HG03175 (cell line): Measurements from ENCODE around the gene TNRC6C.
"Not testable (repeated sequence)": the region's sequence is repeated elsewhere in the genome, so short reads cannot be mapped to it uniquely, and the experiment has no call there.

ENCODE experiments used
- ATAC-seq: cut with Tn5 transposase; IDR thresholded peaks from one replicate; pipeline ENCODE4 v1.9.1; 2021; ENCODE audit warnings: mild to moderate bottlenecking, moderate library complexity; ENCODE audit not compliant: unreplicated experiment

TNRC6C gene

DNA sequence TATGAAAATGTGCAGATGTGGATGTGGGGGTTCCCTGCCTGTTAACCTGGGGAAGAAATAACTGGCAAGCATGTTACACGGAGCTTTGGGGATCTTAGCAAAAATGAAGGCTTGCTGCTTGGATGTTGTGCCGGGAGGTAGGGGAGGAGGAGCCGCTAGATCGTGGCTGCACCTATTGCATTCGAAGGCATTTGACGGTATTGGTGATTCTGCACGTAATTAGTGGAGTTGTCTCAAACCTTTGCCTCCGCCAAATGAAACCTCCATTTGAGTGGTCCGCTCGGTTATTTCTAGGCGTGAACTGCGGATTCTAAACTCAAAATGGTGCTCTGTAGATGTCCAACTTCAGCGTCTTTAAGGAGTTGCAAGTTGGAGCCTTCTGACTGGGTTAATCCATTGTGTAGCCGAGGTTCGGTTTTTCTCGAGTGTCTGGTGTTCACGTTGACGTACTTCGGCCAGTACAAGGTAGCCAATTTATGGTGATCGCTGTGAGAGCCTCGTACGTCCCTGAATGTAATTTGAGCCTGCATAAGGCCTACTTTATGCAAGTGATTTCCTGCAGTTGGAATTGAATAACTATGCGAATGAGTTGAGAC lies 1.5 kb downstream of the TNRC6C start:
- no peak for ATAC-seq

- no peak for ATAC-seq
These were observed 3.2 kb downstream of the TNRC6C start for GRCh38 chr17:77961741-77962140.

DNA sequence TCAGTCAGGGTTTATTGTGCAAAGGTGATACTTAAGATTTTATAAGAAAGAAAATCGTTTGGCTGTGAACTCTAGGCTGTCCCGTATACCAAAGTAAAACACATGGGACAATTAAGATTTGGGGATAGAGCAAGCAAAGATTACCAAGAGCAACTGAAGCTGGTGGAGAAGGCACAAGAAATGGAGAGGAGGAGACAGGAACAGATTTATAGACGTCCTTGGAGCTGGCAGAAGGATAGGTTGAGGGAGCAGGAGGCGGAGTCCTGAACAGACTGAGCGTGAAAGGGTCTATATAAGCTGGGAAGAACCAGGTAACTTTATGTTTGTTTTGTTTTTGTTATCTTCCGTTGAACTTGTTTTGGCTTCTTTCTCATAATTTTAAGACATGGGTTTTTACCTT lies 3.8 kb downstream of the TNRC6C start:
- no peak for ATAC-seq

DNA sequence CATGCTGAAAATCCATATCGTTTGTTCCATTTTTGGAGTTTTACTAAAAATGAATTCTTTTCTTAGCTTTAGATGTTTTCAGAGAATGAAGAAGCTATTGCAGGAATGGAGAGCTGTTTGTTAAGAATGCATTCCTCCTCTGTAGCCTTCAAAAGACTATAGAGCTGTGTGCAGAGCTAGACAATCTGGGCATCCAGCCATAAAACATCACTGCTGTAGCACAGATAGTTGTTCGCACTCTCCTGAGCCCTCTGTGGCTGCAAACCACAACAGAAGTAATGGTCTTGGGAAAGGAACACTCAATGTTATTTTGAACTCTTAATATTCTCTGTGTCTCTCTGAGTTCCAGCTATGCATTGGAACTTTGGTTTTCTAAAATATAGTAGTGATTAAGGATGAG lies 4.9 kb downstream of the TNRC6C start:
- ATAC-seq, result no peak

- no peak for ATAC-seq
These were observed 6.8 kb downstream of the TNRC6C start for GRCh38 chr17:77965352-77965751.

GRCh38 chr17:77966476-77966875 lies 8.0 kb downstream of the TNRC6C start:
- ATAC-seq, result no peak

DNA sequence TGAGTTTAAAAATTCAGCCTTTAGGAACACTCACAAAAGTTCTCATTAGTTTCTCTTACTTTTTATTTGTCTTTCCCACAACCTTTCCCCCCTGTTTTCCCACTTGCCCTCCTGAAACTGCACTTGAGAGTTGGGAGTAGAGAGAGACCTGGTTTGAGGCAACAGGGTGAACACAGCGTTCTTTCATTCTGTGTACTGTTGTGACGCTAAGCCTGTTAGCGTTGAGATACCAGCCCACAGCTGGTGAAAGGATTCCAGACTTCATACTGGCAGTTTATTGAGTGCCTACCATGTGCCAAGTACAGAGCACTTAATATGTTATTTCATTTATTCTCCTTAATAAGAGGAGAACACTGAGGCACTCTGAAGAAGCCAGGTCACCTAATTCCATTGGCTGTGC lies 10.3 kb downstream of the TNRC6C start:
- no peak for ATAC-seq

- ATAC-seq, result not testable (repeated sequence)
These were observed 13.8 kb downstream of the TNRC6C start for GRCh38 chr17:77972271-77972670.

- ATAC-seq, result no peak
These were observed 15.4 kb downstream of the TNRC6C start for GRCh38 chr17:77973953-77974352.

DNA sequence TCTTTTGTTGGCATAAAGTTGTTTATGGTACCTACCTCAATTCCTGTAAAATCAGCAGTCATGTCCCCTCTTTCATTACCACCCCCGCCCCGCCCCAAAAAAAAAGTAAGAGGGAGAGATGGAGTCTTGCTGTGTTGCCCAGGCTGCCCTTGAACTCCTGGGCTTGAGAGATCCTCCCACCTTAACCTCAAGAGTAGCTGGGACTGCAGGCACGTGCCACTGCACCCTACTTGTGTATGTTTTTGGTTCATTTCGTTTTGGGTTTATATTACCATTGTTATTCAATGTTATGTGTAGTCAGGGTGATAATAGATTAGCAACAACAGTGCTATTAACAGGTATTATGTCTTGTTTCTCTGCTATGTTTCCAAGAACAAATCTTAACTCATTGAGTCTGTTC lies 15.9 kb downstream of the TNRC6C start:
- no peak for ATAC-seq

DNA sequence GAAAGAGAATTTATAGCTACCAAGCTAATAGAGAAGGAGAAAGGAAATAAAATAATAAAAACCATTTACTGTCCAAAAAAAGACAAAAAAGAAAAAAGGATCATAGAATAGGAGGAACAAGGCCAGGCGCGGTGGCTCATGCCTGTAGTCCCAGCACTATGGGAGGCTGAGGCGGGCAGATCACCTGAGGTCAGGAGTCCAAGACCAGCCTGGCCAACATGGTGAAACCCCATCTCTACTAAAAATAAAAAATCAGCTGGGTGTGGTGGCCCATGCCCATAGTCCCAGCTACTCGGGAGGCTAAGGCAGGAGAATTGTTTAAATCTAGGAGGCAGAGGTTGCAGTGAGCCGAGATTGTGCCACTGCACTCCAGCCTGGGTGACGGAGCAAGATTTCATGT lies 23.9 kb downstream of the TNRC6C start:
- not testable (repeated sequence) for ATAC-seq

DNA sequence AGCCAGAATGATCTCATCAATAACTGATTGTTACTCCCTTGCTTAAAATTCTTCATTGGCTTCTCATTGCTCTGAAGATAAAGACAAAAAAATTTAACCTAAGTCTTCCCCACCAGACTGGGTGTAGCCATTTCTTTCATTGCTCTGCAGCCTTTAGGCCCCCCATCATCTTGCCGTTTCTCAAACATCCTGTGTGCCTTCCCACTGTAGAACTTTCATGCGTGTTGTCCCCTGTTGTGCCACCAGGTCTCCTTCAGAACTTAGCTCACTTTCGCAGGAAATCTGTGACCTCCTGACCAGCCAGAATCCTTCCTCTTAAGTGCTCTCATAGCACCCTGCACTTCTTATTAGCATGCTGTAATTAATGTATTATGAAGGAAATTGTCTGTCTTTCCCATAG lies 31.8 kb downstream of the TNRC6C start:
- no peak for ATAC-seq

GRCh38 chr17:77993735-77994134 lies 35.2 kb downstream of the TNRC6C start:
- not testable (repeated sequence) for ATAC-seq

DNA sequence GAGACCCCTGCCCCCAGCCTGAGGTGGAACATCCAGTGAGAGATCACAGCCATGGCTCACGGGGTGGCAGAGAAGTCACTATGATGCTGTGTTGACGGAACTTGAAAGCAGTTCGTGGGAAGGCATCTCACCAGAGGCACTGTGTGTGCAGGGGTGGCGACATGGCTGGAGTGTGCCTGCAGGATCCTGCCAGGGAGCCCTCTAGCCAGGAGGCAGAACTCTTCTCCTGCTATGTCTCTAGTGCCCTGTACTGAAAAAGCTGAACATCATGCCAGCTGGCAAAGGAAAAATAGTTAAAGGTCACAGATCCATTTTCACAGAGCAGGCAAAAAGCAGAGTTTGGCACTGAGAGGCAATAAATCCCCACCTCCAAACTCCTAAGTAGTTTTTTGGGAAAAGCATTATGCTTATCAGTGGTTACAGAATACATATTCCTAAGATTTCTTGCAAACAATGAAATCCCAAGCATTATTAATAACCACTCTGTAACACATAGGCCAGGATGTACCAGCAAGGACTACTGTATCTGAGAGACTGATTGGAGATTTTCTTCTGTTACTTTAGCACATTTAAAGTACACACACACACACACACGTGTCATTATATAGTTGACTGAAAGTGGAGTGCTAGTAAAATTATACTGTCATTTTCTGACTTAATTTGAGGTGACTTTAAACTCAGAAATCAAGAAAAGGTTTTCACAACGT lies 36.8 kb downstream of the TNRC6C start:
- ATAC-seq, result no peak

GRCh38 chr17:77996256-77996655 lies 37.8 kb downstream of the TNRC6C start:
- ATAC-seq, result no peak

DNA sequence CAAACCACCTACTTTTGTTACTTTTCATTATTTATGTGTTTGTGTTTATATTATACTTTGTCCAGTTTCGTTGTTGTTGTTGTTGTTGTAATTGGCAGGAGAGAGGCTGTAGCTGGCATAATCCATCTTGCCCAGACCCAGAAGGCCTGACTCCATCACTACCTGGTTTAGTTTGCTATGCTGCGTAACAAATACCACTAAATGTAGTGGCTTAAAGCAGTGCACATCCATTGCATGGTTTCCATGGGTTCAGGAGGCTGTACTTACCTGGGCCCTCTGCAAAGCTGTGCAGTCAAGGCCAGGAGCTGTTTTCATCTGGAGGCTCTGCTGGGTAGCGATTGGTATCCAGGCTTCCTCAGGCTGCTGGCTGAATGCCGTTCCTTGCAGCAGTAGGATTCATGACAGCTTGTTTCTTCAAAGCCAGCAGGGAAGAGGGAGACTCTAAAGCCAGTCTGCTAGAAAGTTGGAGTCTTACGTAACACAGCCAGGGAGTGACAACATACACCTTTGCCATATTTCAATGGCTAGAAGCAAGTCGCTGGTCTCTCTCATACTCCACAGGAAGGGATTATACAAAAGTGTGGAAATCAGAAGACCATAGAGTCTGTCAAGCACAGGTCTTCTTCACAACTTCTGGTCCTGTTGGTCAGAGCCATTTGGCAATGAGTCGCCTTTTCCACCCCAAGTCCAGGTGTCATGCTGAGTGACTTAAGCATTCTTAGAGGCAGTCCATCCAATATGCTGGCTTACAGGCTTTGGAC lies 41.1 kb downstream of the TNRC6C start:
- no peak for ATAC-seq

DNA sequence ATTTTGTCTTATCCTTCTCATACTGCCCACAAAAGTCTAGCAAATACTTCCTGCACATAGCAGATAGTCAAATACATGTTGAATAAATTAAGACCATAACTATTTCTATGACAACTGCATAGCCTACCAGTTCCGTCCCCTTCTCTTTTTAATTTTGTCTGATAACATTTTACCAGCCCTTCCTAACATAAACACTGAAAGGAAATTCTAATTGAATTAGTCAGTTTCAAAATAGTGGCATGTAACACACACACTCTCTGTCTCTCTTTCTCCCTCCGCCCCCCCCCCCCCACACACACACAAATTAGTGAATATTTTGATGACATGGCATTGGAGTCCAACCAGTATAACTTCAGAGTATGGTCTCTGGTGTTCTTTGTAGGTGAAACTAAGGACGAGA lies 41.8 kb downstream of the TNRC6C start:
- no peak for ATAC-seq

DNA sequence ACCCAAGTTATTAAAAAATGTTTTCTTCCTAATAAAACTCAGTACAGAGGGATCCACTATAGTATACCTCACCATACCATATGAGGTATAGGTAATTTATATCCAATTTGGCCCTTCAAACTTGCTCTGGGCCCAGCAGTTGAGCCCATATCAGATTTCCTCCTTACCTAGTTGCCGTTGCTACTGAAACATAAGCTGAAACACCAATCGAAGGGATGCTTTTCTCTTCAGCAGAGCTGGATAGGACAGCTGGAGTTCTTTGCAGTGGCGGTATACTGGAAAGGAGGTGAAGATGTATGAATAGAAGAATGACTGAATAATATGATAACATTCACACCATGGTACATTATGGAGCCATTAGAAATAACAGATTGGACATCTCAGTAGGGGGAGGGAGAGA lies 42.7 kb downstream of the TNRC6C start:
- ATAC-seq, result no peak

- ATAC-seq, result no peak
These were observed 43.1 kb downstream of the TNRC6C start for GRCh38 chr17:78001612-78002011.

DNA sequence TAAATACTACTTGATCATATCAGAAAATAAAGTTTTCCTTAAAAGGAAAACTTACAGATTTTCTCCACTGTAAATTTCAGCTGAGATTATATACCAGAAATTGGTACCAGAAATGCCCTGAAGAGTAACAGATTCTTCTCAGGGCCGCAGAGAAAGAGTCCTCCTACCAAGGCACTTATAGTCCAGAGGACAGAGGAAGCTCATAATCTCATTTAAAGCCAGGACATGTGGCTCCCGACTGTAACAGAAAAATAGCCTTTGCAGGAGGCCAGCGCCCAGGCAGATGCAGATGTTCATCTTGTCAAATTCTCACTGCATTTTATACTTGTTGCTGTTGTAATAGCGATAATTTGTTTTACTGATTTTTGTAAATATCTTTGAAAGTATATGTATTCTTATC lies 43.7 kb downstream of the TNRC6C start:
- no peak for ATAC-seq

DNA sequence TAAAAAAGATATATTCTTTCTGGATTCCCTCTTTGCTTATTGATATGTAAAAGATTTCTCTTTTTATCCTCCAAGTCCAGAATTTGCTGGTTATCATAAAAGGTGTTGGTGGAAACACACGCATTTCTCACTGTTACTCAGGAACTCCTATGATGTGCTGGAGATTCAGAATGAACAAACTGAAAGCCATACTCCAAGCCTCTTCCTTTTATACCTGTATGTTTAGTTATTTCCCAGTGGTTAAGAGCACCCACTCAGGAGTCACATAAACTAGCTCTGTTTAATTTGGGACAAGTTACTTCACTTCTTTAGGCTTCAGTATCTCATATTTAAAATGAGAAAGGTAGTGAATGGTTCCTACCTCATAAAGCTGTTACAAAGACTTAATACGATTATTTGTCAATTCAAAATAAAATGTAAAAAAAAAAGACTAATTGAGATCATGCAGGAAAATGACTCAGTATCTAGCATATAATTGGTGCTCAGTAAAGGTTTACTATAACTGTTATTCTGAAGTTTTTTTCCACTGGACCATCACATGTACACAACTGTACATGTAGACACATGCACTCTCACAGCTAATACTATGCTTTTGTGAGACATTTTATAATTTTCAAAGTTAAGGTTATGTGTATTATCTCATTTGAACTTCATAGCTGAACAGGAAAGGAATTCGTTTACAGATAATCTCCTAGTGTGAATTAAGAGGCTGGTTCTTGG lies 47.1 kb downstream of the TNRC6C start:
- no peak for ATAC-seq

GRCh38 chr17:78006338-78006737 lies 47.8 kb downstream of the TNRC6C start:
- no peak for ATAC-seq
